K562 (cell line): ENCODE data around the gene BSPRY. TPM values are rescaled to one million over a fixed set of nuclear protein-coding genes. Genes with fewer than 3 reads are reported as not detected.

ENCODE experiments used
- ARID2 ChIP-seq: fragments of 450-650 bp; IDR thresholded peaks from 2 replicates; pipeline ENCODE4 v1.6.1; 2017; ENCODE audit warnings: antibody characterized with exemption, mild to moderate bottlenecking
- E2F1 ChIP-seq: sonication (generic); formaldehyde crosslinking; IDR thresholded peaks from 2 replicates; pipeline ENCODE4 v1.8.1; 2023; ENCODE audit warnings: mild to moderate bottlenecking, missing genetic modification reagents, moderate library complexity
- ERF ChIP-seq: fragments of 450-650 bp; formaldehyde crosslinking; IDR thresholded peaks from 2 replicates; pipeline ENCODE4 v1.4.0; 2020; ENCODE audit warnings: mild to moderate bottlenecking, mixed read lengths
- GTF2A2 ChIP-seq: IDR thresholded peaks from 2 replicates; pipeline ENCODE4 v1.6.1; 2016; ENCODE audit warnings: mild to moderate bottlenecking, missing genetic modification characterization, missing compliant biosample characterization
- NCOA6 ChIP-seq: fragments of 450-650 bp; IDR thresholded peaks from 2 replicates; pipeline ENCODE4 v1.6.1; 2017; ENCODE audit warnings: mild to moderate bottlenecking
- RAD21 ChIP-seq, 2 experiments: fragments of 250-450 bp in 1 of 2; fragments of 450-650 bp in 1 of 2; sonication (Bioruptor Pico) in 1 of 2; formaldehyde crosslinking in 1 of 2; IDR thresholded peaks in 1 of 2; conservative IDR thresholded peaks in 1 of 2; 2 replicates each; pipeline versions ENCODE4 v1.4.0 to v1.8.0; 2020 to 2022; ENCODE audit warnings: mild to moderate bottlenecking in 2 of 2, moderate library complexity in 1 of 2
- RBM25 ChIP-seq: fragments of 200-400 bp; formaldehyde crosslinking; IDR thresholded peaks from 2 replicates; pipeline ENCODE4 v1.6.1; 2018; ENCODE audit warnings: low read length, low read depth, moderate library complexity; ENCODE audit not compliant: severe bottlenecking
- SMARCB1 ChIP-seq: IDR thresholded peaks from 2 replicates; pipeline ENCODE4 v1.6.1; 2011; ENCODE audit warnings: improper control_type of control experiment, low read depth; ENCODE audit not compliant: insufficient read length
- TSC22D4 ChIP-seq: fragments of 450-650 bp; IDR thresholded peaks from 2 replicates; pipeline ENCODE4 v1.6.1; 2016; ENCODE audit warnings: missing genetic modification characterization, missing biosample characterization, control low read depth
- USF1 ChIP-seq: sonication (generic); formaldehyde crosslinking; IDR thresholded peaks from 2 replicates; pipeline ENCODE4 v1.9.0; 2022; ENCODE audit warnings: mild to moderate bottlenecking, missing genetic modification reagents
- ZBTB40 ChIP-seq, 2 experiments: fragments of 450-650 bp in 1 of 2; sonication (generic) in 1 of 2; formaldehyde crosslinking in 1 of 2; IDR thresholded peaks; 2 replicates each; pipeline versions ENCODE4 v1.7.1 to v1.9.0; 2016 to 2022; ENCODE audit warnings: inconsistent platforms in 1 of 2, mild to moderate bottlenecking in 1 of 2, missing genetic modification reagents in 1 of 2
- ZHX1 ChIP-seq: fragments of 150-350 bp; conservative IDR thresholded peaks from 2 replicates; pipeline ENCODE4 v1.6.1; 2014; ENCODE audit warnings: low read length
- ZNF232 ChIP-seq: sonication (generic); formaldehyde crosslinking; IDR thresholded peaks from 2 replicates; pipeline ENCODE4 v1.8.0; 2022; ENCODE audit warnings: mild to moderate bottlenecking, missing genetic modification reagents
- polyA plus RNA-seq, 8 experiments: library from polyadenylated mRNA; depleted of rRNA in 4 of 8; stranded (reverse) in 5 of 8; unstranded in 3 of 8; fragments of >200 nt; fragmentation: Nextera tagmentation in 2 of 8; fragmentation: Illumina TruSeq in 1 of 8; extraction: Ambion mirVana in 2 of 8; extraction: Trizol in 1 of 8; gene quantifications; 2 replicates each; pipeline versions ENCODE4 v1.2.1 to v1.2.3, GENCODE V29; 2011 to 2014; ENCODE audit warnings: inconsistent platforms in 1 of 8, missing spikeins in 1 of 8
- total RNA-seq, 7 experiments: library from RNA; depleted of rRNA in 6 of 7; stranded (reverse); fragments of >200 nt in 6 of 7; fragmentation: Illumina TruSeq in 2 of 7; extraction: Trizol in 2 of 7; gene quantifications; 2 replicates each; pipeline versions ENCODE4 v1.2.1 to v1.2.3, GENCODE V29; 2011 to 2021; ENCODE audit warnings: low replicate concordance in 1 of 7

The BSPRY gene
- total and polyA plus RNA-seq, 9 of the 15 experiments (the other 6 are each of a cell fraction or from before 2014, with no cell fraction given) = 0.07 to 0.67 (median 0.18) TPM

- 0 out of 2 replicates have a peak, but pooled peaks have one; percentile 49 for TF ChIP-seq ZHX1
- no peak for TF ChIP-seq ZNF232
- TF ChIP-seq ERF (CRISPR knock-in tag) = no peak
- TF ChIP-seq RBM25 = no peak
- peak; percentile 93 for TF ChIP-seq ZBTB40 (IDR thresholded peaks at IDR 0.05)
- TF ChIP-seq ZBTB40 (CRISPR knock-in tag; IDR thresholded peaks at IDR 0.05) = no peak
- TF ChIP-seq SMARCB1 = no peak
- TF ChIP-seq NCOA6 = no peak
- TF ChIP-seq USF1 = no peak
- TF ChIP-seq GTF2A2 (tag) = peak; percentile 18; the same call in 1 of the 2 replicates
- no peak for TF ChIP-seq TSC22D4 (tag)
- no peak for TF ChIP-seq E2F1 (CRISPR knock-in tag)
- no peak for TF ChIP-seq ARID2
- TF ChIP-seq RAD21 (CRISPR knock-in tag; conservative IDR thresholded peaks at IDR 0.05 in 1 of 2, IDR thresholded peaks at IDR 0.05 in 1 of 2) = no peak
Measured at GRCh38 chr9:113340011-113340699, 9.2 kb upstream of the BSPRY start, which contains the start of gene WDR31 (continued).
